ENCODE data around the gene OTUD1.

The OTUD1 gene

GRCh38 chr10:23472181-23472580, 33.3 kb downstream of the OTUD1 start:
- DNase-seq = no peak

GRCh38 chr10:23474081-23474480, 35.2 kb downstream of the OTUD1 start:
- DNase-seq = no peak

- no peak for DNase-seq
Measured at GRCh38 chr10:23474626-23475025, 35.8 kb downstream of the OTUD1 start.

- no peak for DNase-seq
Measured at GRCh38 chr10:23478570-23478969, 39.7 kb downstream of the OTUD1 start.

- DNase-seq = no peak
Measured at GRCh38 chr10:23479798-23480473, 41.1 kb downstream of the OTUD1 start.

GRCh38 chr10:23481363-23481961, 42.6 kb downstream of the OTUD1 start:
- no peak for DNase-seq

- no peak for DNase-seq
Measured at GRCh38 chr10:23490115-23490514, 51.2 kb downstream of the OTUD1 start.
